Ovary (tissue), 3 donors: ENCODE measurements around the gene SLFN11.

ENCODE experiments used
- CTCF ChIP-seq, 3 donors: fragments of 450-650 bp in 2 of 3; fragments of 200-600 bp in 1 of 3; IDR thresholded peaks; one replicate each; pipeline versions ENCODE4 v1.5.1 to v1.8.0; 2016 to 2022; ENCODE audit warnings: antibody characterized with exemption in 3 of 3, mild to moderate bottlenecking in 1 of 3
- EP300 ChIP-seq: sonication (generic); formaldehyde crosslinking; IDR thresholded peaks from one replicate; pipeline ENCODE4 v1.6.1; 2017; ENCODE audit warnings: antibody characterized with exemption
- POLR2A ChIP-seq: fragments of 450-650 bp; IDR thresholded peaks from one replicate; pipeline ENCODE4 v1.6.1; 2017; ENCODE audit warnings: antibody characterized with exemption, mild to moderate bottlenecking, moderate library complexity
- donor health status: DM: no; HTN: no; CAD: no.

- TF ChIP-seq CTCF (IDR thresholded peaks at IDR 0.05) (no peak), POLR2A (no peak), EP300 (no peak)
These were observed 22.9 kb downstream of the SLFN11 start for GRCh38 chr17:35350493-35350892.
